ENCODE measurements around the gene IFT80. TPM values are rescaled to one million over a fixed set of nuclear protein-coding genes. Genes with fewer than 3 reads are reported as not detected.
"Not testable (repeated sequence)": the region's sequence is repeated elsewhere in the genome, so short reads cannot be mapped to it uniquely, and the experiment has no call there.

IFT80 gene
- polyA plus RNA-seq, 1 of the 3 experiments (the other 2 are of a cell fraction): 10.5 TPM

GRCh38 chr3:160245261-160245800 lies 153.7 kb downstream of the IFT80 start:
- no peak overlapping the region for H3K4me2 ChIP-seq
- H3F3A ChIP-seq (replicated peaks; ENCODE audit: insufficient read depth): no peaks in the 10 kb centered on the region
- H3K27me3 ChIP-seq (ENCODE audit: insufficient read depth): no peaks in the 10 kb centered on the region
- no peaks in the 10 kb centered on the region for H4K20me1 ChIP-seq (ENCODE audit: insufficient read depth)
- H3K9me3 ChIP-seq: no peaks in the 10 kb centered on the region
- H3K27ac ChIP-seq (ENCODE audit: low read depth in 2 of 2, low read length in 1 of 2): no peak overlapping the region
- ChIA-PET CTCF (no interaction called here), POLR2A (no interaction called here)
- 91% methylated on average over 9 of the region's 9 CpGs for WGBS (ENCODE audit: low lambda C conversion rate)
- H2AFZ ChIP-seq (ENCODE audit: low read depth): no peak overlapping the region
- no peaks in the 10 kb centered on the region for H3K9me2 ChIP-seq
- no peaks in the 10 kb centered on the region for H3K36me3 ChIP-seq (replicated peaks in 1 of 2; ENCODE audit: control insufficient read depth in 1 of 2, insufficient read depth in 2 of 2, low read length in 1 of 2)
- no peaks in the 10 kb centered on the region for H3K4me1 ChIP-seq (ENCODE audit: control insufficient read depth in 1 of 2, insufficient read depth in 2 of 2, low read depth in 1 of 2, low read length in 1 of 2)
- H3K9ac ChIP-seq: no peak overlapping the region
- TF ChIP-seq YY1 (IDR thresholded peaks at IDR 0.05; ENCODE audit: low read depth) (no peak), FOXJ3 (CRISPR knock-in tag; IDR thresholded peaks at IDR 0.05) (no peak), POLR2AphosphoS5 (IDR thresholded peaks at IDR 0.05; ENCODE audit: low read depth, low read length) (no peak), JUND (IDR thresholded peaks at IDR 0.05) (no peak), EP300 (IDR thresholded peaks at IDR 0.05; ENCODE audit: borderline replicate concordance in 1 of 2, low read depth in 1 of 2, low read length in 1 of 2) (no peak)
- TF ChIP-seq, protein P1, sequence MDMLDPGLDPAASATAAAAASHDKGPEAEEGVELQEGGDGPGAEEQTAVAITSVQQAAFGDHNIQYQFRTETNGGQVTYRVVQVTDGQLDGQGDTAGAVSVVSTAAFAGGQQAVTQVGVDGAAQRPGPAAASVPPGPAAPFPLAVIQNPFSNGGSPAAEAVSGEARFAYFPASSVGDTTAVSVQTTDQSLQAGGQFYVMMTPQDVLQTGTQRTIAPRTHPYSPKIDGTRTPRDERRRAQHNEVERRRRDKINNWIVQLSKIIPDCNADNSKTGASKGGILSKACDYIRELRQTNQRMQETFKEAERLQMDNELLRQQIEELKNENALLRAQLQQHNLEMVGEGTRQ (IDR thresholded peaks at IDR 0.05; ENCODE audit: borderline replicate concordance, low read depth, low read length): no peak
- H3K79me2 ChIP-seq (ENCODE audit: insufficient read depth): no peaks in the 10 kb centered on the region
- DNase-seq: no peak
- H3K4me3 ChIP-seq (ENCODE audit: low read depth in 2 of 2, low read length in 1 of 2): no peak overlapping the region

DNA sequence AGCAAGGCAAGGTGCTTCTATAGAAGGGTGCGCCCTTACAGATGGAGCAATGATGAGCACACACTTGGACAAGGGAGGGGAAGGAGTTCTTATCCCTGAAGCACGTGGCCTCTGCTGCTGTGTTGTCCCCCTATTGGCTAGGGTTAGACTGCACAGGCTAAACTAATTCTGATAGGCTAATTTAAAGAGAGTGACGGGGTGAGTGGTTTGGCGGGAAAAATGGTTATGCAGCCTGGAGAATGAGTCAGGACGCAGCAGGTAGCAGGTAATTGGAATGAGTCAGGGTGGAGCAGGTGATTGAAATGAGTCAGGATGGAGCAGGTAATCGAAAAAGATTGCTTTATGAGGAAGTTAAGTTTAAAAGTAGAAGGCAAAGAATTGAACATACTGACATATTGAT lies 158.3 kb downstream of the IFT80 start:
- H3K4me2 ChIP-seq; H3K9me2 ChIP-seq; H4K20me1 ChIP-seq (ENCODE audit: insufficient read depth); H3K27me3 ChIP-seq (ENCODE audit: insufficient read depth); DNase-seq; H3K9ac ChIP-seq; H3K79me2 ChIP-seq (ENCODE audit: insufficient read depth); H2AFZ ChIP-seq (ENCODE audit: low read depth); H3K9me3 ChIP-seq; POLR2A ChIA-PET; H3K27ac ChIP-seq (ENCODE audit: low read depth in 2 of 2, low read length in 1 of 2); CTCF ChIA-PET; H3K4me1 ChIP-seq (ENCODE audit: control insufficient read depth in 1 of 2, insufficient read depth in 2 of 2, low read depth in 1 of 2, low read length in 1 of 2); H3K36me3 ChIP-seq (replicated peaks in 1 of 2; ENCODE audit: control insufficient read depth in 1 of 2, insufficient read depth in 2 of 2, low read length in 1 of 2); H3K4me3 ChIP-seq (ENCODE audit: low read depth in 2 of 2, low read length in 1 of 2); H3F3A ChIP-seq (replicated peaks; ENCODE audit: insufficient read depth): not testable (repeated sequence)
- 74% methylated on average over 6 of the region's 6 CpGs for WGBS (ENCODE audit: low lambda C conversion rate)

- POLR2A ChIA-PET: no interaction called here
- CTCF ChIA-PET: no interaction called here
Measured at GRCh38 chr3:160232014-160232413, 167.0 kb downstream of the IFT80 start.

More at GRCh38 chr3:160232014-160232413, 167.0 kb downstream of the IFT80 start:
- Histone ChIP-seq H3K27ac (ENCODE audit: low read depth in 2 of 2, low read length in 1 of 2) (no peak overlapping the region), H3K27me3 (ENCODE audit: insufficient read depth) (peaks cover under 1% of the 10 kb centered on the region; the same call in 1 of the 2 replicates), H3K9me3 (no peaks in the 10 kb centered on the region), H3K4me1 (ENCODE audit: control insufficient read depth in 1 of 2, insufficient read depth in 2 of 2, low read depth in 1 of 2, low read length in 1 of 2) (no peaks in the 10 kb centered on the region), H3K4me2 (no peak overlapping the region), H3K9me2 (no peaks in the 10 kb centered on the region), H4K20me1 (ENCODE audit: insufficient read depth) (no peaks in the 10 kb centered on the region), H2AFZ (ENCODE audit: low read depth) (no peak overlapping the region), H3K79me2 (ENCODE audit: insufficient read depth) (no peaks in the 10 kb centered on the region), H3K9ac (no peak overlapping the region; the same call in 1 of the 2 replicates), H3K4me3 (ENCODE audit: low read depth in 2 of 2, low read length in 1 of 2) (no peak overlapping the region), H3K36me3 (replicated peaks in 1 of 2; ENCODE audit: control insufficient read depth in 1 of 2, insufficient read depth in 2 of 2, low read length in 1 of 2) (no peaks in the 10 kb centered on the region), H3F3A (replicated peaks; ENCODE audit: insufficient read depth) (peaks cover 7% of the 10 kb centered on the region)
- no peak for DNase-seq
- TF ChIP-seq FOSL2 (IDR thresholded peaks at IDR 0.05; ENCODE audit: borderline replicate concordance, low read depth) (no peak), TEAD4 (IDR thresholded peaks at IDR 0.05; ENCODE audit: borderline replicate concordance, insufficient read depth) (no peak), SMC3 (IDR thresholded peaks at IDR 0.05; ENCODE audit: low read depth, low read length) (no peak), JUND (IDR thresholded peaks at IDR 0.05) (no peak), YY1 (IDR thresholded peaks at IDR 0.05; ENCODE audit: low read depth) (no peak)
- TF ChIP-seq, protein P1 (IDR thresholded peaks at IDR 0.05; ENCODE audit: borderline replicate concordance, low read depth, low read length): no peak
- TF ChIP-seq, protein P2, sequence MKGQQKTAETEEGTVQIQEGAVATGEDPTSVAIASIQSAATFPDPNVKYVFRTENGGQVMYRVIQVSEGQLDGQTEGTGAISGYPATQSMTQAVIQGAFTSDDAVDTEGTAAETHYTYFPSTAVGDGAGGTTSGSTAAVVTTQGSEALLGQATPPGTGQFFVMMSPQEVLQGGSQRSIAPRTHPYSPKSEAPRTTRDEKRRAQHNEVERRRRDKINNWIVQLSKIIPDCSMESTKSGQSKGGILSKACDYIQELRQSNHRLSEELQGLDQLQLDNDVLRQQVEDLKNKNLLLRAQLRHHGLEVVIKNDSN (IDR thresholded peaks at IDR 0.05; ENCODE audit: borderline replicate concordance, low read depth): no peak
- WGBS (ENCODE audit: low lambda C conversion rate): 42% methylated on average over 3 of the region's 3 CpGs
